ENCODE data around the gene OGFRL1. TPM values are rescaled to one million over a fixed set of nuclear protein-coding genes. Genes with fewer than 3 reads are reported as not detected.

Gene OGFRL1
- total RNA-seq, 2 donors from 2014 or later: 8.6 to 22.6 TPM

DNA sequence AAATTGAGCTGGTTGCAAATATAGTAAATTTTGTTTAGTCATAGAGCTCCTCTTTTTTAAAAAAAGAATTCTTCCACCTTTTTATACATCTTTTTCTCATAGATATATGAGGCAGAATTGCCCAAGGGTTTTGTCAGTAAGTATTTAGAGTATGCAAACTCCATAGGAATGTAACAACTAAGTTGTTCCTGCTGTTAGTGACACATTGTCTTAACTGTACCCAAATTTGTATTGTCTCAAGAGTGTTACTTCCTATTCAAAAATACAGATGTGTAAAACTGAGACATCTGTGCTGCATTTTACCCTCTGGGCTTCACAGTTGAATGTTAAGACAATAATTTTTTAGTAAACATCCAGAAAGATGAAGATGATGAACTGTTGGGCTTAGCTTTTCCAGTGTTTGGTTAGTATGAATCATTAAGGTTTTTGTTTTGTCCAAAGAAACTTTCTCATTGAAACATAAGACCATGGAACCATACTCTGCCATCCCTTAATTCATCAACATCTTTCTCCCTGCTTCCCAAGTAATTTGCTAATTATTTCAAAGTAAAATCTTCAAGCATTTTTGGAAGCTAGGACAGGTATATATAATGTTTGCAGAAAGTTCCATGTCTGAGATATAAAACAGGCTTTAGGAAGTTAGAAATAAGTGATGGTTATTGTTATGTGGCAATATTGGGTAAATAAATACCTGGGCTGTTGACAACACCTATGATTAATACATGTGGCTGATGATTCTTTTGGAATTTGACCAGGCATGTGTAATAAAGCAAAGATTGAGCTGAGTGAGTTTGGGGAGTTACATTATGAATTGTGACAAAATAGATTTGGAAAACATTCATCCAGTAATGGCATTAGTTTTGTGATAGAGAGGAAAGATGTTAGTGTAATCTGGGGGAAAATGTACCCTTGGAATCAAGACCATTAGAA is 11.2 kb downstream of the OGFRL1 start:
- intact Hi-C loops (cut with DNase I): no loop called here
- DNase-seq: no peak
- Histone ChIP-seq H3K36me3 (replicated peaks in 1 of 2; ENCODE audit: insufficient read depth in 1 of 2, low read depth in 2 of 2) (peaks cover 0 to 3% of the 10 kb centered on the region in 2 donors), H3K9me3 (no peaks in the 10 kb centered on the region), H3K4me3 (no peak overlapping the region), H3K4me1 (no peaks in the 10 kb centered on the region), H3K27ac (no peak overlapping the region), H3K27me3 (no peaks in the 10 kb centered on the region)
- TF ChIP-seq, protein P1, sequence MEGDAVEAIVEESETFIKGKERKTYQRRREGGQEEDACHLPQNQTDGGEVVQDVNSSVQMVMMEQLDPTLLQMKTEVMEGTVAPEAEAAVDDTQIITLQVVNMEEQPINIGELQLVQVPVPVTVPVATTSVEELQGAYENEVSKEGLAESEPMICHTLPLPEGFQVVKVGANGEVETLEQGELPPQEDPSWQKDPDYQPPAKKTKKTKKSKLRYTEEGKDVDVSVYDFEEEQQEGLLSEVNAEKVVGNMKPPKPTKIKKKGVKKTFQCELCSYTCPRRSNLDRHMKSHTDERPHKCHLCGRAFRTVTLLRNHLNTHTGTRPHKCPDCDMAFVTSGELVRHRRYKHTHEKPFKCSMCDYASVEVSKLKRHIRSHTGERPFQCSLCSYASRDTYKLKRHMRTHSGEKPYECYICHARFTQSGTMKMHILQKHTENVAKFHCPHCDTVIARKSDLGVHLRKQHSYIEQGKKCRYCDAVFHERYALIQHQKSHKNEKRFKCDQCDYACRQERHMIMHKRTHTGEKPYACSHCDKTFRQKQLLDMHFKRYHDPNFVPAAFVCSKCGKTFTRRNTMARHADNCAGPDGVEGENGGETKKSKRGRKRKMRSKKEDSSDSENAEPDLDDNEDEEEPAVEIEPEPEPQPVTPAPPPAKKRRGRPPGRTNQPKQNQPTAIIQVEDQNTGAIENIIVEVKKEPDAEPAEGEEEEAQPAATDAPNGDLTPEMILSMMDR (IDR thresholded peaks at IDR 0.05): no peak
- TF ChIP-seq POLR2A (IDR thresholded peaks at IDR 0.05): no peak
- no peak for ATAC-seq

DNA sequence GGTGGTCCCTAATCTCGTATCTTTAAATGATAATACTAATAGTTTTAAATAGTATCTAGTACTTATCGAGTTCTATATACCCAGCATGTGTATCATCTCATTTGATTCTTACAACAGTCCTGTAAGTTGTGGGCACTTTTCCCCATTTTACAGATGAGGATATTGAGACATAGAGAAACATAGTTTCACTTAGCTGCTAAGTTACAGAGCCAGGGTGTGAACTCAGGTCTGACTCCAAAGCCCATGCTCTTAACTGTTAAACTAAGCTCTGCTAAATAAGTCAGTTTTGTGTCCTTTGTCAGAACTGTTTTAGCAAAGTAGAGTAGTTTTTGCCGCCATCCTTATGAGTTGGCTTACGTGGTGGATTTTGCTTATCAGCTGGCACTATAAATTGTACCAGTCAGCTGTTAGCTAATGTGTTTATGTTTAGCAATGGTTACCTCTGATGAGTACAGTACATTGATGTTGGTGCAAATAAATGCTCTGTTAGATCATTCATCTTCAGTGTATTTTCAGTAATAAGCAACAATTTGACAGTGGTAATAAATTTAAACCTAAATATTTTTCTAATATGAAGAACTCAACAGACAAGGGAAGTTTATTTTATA is 12.1 kb downstream of the OGFRL1 start:
- ATAC-seq (no peak), DNase-seq (no peak)
- Histone ChIP-seq H3K4me1 (no peaks in the 10 kb centered on the region), H3K27ac (no peak overlapping the region), H3K9me3 (no peaks in the 10 kb centered on the region), H3K27me3 (no peaks in the 10 kb centered on the region), H3K36me3 (replicated peaks in 1 of 2; ENCODE audit: insufficient read depth in 1 of 2, low read depth in 2 of 2) (peaks cover 0 to 3% of the 10 kb centered on the region in 2 donors), H3K4me3 (no peak overlapping the region)
- intact Hi-C loops (cut with DNase I): no loop called here
- no peak for TF ChIP-seq POLR2A (IDR thresholded peaks at IDR 0.05)
- TF ChIP-seq, protein P1 (IDR thresholded peaks at IDR 0.05): no peak
- 83 to 85% methylated on average over 4 of the region's 4 CpGs for WGBS, 2 donors

DNA sequence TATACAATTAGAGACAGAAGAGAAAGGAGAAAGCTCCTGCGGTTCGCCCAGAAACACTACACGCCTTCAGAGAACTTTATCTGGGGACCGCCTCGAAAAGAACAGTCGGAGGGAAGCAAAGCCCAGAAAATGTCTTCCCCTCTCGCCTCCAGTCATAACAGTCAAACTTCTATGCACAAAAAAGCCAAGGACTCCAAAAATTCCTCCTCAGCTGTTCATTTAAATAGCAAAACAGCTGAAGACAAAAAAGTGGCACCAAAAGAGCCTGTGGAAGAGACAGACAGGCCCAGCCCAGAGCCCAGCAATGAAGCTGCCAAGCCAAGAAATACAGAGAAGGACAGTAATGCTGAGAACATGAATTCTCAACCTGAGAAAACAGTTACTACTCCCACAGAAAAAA is 12.9 kb downstream of the OGFRL1 start:
- ATAC-seq (no peak), DNase-seq (no peak)
- 93 to 98% methylated on average over 7 of the region's 7 CpGs for WGBS, 2 donors
- TF ChIP-seq, protein P1 (IDR thresholded peaks at IDR 0.05): no peak
- TF ChIP-seq POLR2A (IDR thresholded peaks at IDR 0.05): no peak
- Histone ChIP-seq H3K4me1 (no peaks in the 10 kb centered on the region), H3K4me3 (no peak overlapping the region), H3K9me3 (no peaks in the 10 kb centered on the region), H3K36me3 (replicated peaks in 1 of 2; ENCODE audit: insufficient read depth in 1 of 2, low read depth in 2 of 2) (peaks cover 0 to 3% of the 10 kb centered on the region in 2 donors), H3K27me3 (no peaks in the 10 kb centered on the region), H3K27ac (no peak overlapping the region)
- intact Hi-C loops (cut with DNase I): no loop called here

DNA sequence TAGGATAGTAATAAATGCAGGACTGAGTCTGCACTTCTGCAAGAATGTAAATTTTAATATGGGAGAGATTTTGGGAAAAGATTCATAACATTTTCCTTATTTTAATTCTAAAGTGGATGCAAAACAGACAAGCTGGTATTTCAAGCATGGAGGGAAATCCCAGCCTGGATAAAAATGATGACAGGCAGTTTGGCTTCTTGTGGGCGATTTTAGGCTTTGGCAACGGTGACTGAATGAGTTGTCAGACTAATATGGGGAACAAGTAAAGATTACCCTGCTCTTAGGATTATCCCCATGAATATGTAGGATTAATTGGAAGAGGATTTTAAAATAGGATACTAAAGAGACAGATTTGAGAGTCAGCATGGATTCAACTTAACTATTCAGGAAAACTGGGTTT is 21.0 kb downstream of the OGFRL1 start:
- H3K4me1 ChIP-seq: peaks cover 5% of the 10 kb centered on the region
- TF ChIP-seq, protein P1 (IDR thresholded peaks at IDR 0.05): no peak
- no peak for TF ChIP-seq POLR2A (IDR thresholded peaks at IDR 0.05)
- no peaks in the 10 kb centered on the region for H3K27me3 ChIP-seq
- WGBS, 2 donors: 52 to 61% methylated on average over 2 of the region's 2 CpGs
- H3K27ac ChIP-seq: no peak overlapping the region
- intact Hi-C loops (cut with DNase I): no loop called here
- ATAC-seq (no peak), DNase-seq (no peak)
- H3K9me3 ChIP-seq: no peaks in the 10 kb centered on the region
- no peak overlapping the region for H3K4me3 ChIP-seq
- H3K36me3 ChIP-seq (replicated peaks in 1 of 2; ENCODE audit: insufficient read depth in 1 of 2, low read depth in 2 of 2): no peaks in the 10 kb centered on the region

Measured in body of pancreas (tissue), 4 donors.